ENCODE results near the gene TPBG.

TPBG gene, protein sequence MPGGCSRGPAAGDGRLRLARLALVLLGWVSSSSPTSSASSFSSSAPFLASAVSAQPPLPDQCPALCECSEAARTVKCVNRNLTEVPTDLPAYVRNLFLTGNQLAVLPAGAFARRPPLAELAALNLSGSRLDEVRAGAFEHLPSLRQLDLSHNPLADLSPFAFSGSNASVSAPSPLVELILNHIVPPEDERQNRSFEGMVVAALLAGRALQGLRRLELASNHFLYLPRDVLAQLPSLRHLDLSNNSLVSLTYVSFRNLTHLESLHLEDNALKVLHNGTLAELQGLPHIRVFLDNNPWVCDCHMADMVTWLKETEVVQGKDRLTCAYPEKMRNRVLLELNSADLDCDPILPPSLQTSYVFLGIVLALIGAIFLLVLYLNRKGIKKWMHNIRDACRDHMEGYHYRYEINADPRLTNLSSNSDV

GRCh38 chr6:82363428-82364086 lies at the start of gene TPBG:
Gene TPBG, plus strand, starts transcription at chr6:82363817. Its CDS starts 1,145 bp downstream, at chr6:82364962.
- peak; percentile 88 for DNase-seq

GRCh38 chr6:82322386-82322785 lies 41.2 kb upstream of the TPBG start:
- no peak for DNase-seq

GRCh38 chr6:82329766-82330165 lies 33.9 kb upstream of the TPBG start:
- DNase-seq: no peak

- DNase-seq: no peak
Measured at GRCh38 chr6:82330171-82330804, 33.3 kb upstream of the TPBG start.

- no peak for DNase-seq
Measured at GRCh38 chr6:82331031-82331773, 32.4 kb upstream of the TPBG start.

DNA sequence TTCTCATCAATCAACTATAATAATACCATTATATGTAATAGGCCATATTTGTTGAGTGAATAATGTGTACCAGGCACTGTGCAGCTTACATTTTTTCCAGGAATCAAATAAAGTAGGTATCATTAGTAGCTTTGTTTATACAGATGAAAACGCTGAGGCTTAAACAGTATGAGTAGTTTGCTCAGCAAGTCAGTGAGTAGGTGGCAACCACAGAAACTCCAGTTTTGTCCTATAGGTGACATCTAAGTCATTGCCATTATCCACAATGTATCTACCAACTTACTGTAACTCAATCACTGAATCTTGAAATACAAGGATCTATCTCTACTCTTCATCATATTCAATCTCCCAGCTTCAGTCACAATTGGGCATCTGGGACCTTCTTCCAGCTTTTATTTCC lies 29.8 kb upstream of the TPBG start:
- no peak for DNase-seq

DNA sequence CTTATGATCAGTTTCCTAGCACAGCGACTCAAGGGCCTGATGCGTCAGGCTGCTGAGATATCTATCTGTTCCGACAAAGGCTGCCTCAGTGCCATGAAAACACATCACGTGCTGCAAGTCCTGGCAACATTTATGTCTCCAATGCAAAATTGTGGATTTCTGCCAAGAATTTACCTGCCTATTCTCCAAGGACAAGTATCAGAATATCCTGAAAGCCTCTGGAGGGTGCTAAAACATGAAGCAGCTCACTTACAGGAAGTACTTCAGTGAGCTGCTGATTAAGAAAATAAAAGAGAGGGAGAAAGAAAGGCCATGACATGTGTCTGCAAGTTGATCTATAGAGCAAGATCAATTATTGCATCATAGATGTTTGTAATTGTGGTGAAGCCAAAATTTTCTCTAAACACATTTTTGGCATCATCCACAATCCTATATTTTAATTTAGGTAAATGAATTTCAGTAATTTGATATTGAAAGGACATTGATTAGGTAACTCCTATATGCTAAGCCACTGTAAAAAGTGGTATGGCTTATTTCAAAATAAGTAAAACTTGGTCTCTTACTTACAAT lies 25.8 kb upstream of the TPBG start:
- DNase-seq: no peak

GRCh38 chr6:82348130-82348529 lies 15.5 kb upstream of the TPBG start:
- DNase-seq: no peak

DNA sequence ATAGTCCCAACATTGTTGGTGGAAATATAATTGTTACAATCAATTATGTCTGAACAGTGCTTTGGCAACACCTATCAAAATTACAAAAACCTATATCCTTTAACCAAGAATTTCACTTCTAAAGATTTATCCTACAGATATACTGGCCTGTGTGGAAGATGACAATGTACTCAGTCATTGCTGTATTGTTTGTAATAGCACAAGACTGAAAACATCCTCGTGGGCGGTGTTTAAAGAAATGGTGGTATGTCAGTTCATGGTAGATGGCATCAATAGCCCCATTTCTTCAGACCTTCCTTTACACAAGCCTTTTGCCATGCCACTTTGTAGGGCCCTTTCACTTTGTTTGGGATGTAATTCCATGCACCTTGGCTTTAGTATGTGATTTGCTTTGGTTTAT lies 9.8 kb upstream of the TPBG start:
- no peak for DNase-seq

DNA sequence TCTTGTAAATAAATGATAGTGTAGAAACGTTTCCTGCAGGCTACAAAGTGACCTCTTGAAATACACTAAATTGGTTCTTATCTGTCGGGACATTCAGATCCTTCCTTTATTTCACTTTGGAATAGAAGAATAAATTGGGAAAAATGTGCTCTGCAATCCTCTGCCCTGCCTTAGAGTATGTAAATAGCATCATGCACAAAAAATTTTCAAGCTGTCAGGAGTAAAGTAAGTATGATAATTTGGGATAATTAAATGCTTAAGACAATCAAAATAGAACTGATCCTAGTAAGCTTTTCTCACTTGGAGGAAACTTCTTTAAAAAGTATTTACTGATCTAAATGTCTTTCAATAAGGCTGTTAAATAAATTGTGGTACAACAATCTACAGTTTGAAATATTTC lies 3.1 kb upstream of the TPBG start:
- DNase-seq: no peak

GRCh38 chr6:82361631-82362030 lies 2.0 kb upstream of the TPBG start:
- DNase-seq: no peak

DNA sequence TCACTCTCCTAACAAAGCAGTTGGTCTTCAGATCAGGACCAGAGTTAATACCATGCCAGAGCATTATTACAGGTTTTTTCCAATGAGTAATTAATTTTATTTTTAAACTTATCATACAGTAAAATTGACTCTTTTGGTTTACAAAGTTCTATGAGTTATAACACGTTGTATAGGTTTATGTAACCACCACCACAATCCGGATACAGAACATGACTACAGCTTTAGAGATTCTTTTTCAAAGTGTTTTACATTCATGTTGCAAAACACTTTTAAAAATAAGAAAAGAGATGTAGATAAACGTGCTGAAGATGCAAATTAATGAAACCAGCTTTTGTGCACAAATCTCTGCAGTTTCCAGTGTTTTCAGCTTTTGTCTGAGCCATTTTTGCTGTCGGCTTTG lies 1.5 kb upstream of the TPBG start:
- DNase-seq: no peak

DNA sequence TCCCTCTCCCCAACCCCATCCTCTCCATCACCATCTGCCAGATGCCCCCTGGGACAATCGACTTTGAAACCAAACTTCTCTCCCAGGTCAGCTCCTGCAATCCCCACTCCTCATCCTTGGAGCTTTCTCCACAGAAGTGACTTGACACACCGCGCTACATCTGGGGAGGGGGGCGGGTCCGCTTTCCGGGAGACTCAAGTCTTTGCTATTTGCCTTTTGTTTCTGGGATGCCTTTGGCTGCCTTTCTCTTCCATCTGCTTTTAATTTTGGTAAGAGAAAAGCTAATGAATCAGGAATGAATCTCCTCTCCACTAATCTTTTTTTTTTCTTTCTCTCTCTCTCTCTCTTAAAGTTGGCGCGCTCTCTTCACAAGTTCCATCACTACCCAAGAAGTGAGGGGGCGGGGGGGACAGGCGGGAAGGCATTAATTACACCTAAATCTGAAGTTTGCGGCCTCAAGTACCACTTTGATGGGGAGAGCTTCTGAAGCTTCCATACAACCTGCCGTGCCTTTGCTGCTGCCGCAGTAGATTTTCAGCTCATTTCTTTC lies 664 bp upstream of the TPBG start:
- no peak for DNase-seq

DNA sequence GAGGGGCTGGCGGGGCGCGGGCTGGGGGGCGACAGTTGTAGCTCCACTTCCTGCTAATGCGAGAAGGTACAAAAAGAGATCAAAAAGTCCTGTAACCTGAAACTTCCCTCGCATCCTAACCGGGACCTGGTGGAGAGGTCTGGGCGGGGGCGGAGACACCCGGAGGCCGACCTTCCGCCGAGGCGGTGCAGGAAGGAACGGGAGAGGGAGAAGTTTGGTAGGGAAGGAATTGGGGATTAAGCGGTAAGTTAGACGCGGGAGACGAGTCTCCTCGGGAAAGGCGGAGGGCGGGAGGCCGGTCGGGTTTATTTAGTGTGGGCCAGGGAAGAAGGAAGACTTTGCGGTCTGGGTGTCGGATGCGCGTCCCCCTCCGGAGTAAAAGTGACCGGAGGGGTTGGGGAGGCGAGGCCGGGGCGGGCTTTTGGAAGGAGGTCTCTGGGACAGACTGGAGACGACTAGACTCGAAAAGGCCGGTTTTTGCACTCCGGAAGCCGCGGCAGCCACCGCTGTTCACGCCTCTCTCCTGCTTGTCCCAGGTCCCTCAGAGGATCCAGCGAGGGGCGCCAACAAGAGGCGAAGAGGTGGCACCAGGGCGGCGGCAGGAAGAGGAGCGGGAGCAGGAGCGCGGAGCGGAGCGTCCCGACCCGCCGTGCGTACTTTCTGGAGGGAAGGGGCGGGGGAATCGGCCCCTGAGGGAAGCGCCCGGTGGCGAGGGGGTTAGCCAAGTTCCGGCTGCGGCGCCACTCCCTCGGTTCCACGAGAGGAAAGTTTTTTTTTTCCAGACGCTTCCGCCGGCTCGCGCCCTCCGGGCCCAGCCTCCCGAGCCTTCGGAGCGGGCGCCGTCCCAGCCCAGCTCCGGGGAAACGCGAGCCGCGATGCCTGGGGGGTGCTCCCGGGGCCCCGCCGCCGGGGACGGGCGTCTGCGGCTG lies 734 bp downstream of the TPBG start:
- DNase-seq: peak; percentile 64

DNA sequence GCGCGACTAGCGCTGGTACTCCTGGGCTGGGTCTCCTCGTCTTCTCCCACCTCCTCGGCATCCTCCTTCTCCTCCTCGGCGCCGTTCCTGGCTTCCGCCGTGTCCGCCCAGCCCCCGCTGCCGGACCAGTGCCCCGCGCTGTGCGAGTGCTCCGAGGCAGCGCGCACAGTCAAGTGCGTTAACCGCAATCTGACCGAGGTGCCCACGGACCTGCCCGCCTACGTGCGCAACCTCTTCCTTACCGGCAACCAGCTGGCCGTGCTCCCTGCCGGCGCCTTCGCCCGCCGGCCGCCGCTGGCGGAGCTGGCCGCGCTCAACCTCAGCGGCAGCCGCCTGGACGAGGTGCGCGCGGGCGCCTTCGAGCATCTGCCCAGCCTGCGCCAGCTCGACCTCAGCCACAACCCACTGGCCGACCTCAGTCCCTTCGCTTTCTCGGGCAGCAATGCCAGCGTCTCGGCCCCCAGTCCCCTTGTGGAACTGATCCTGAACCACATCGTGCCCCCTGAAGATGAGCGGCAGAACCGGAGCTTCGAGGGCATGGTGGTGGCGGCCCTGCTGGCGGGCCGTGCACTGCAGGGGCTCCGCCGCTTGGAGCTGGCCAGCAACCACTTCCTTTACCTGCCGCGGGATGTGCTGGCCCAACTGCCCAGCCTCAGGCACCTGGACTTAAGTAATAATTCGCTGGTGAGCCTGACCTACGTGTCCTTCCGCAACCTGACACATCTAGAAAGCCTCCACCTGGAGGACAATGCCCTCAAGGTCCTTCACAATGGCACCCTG lies 1.6 kb downstream of the TPBG start:
- DNase-seq: peak; percentile 66

- no peak for DNase-seq
Measured at GRCh38 chr6:82367704-82368103, 4.1 kb downstream of the TPBG start.

- DNase-seq: peak; percentile 98
Measured at GRCh38 chr6:82370788-82371187, 7.2 kb downstream of the TPBG start.

DNA sequence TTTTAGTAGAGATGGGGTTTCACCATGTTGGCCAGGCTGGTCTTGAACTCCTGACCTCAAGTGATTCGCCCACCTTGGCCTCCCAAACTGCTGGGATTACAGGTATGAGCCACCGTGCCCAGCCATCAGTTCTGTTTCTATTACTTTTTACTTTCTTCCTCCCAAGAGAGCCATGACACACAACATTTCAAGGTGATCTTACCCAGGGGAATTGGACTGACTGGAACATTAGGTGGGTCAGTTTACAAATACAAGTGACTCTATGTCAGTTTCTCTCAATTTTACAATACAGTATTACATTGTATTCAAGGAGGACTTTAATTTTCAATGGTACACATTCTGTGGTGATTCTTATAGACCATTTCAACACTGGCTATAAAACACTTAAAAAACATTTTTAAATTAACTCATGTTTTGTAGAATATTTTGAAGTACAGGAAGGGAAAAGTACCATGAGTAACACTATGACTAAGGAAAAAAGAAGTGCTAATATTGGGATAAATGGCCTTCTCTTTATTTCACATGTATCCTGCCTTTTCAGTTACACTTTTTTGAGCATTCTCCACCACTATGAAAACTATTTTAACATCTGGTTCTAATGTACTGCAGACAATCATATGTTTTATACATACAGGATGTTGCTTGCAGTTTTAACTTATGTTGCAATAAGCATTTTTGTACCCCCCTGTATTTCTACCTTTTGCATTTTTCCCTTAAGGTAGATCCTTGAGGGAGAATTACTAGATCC lies 8.4 kb downstream of the TPBG start:
- no peak for DNase-seq

- DNase-seq: no peak
Measured at GRCh38 chr6:82372656-82373055, 9.0 kb downstream of the TPBG start.

GRCh38 chr6:82374516-82374915 lies 10.9 kb downstream of the TPBG start:
- DNase-seq: no peak

Data from NCI-H774 (cell line).